ENCODE measurements around the gene PIGC.
"Not testable (repeated sequence)": the region's sequence is repeated elsewhere in the genome, so short reads cannot be mapped to it uniquely, and the experiment has no call there.

PIGC gene

DNA sequence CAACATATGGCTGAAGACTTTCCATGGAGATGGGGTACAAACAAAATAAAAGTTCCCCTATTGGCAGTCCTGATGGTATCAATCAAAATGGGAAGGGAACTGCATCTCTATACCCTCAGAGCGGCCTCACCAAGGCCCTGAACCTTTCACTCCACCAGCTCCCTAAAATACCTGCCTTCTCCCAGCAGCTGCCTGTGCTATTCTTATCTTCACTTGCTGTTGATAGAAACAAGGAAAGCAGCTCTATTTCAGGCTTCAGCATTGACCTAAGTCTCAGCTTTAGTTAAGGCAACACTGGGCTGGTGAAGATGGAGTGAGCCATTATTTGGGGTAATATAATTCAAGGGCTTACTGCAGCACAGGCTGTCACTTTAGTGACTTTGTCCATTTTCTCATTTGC, 21.7 kb upstream of the PIGC start:
- no peak for DNase-seq

GRCh38 chr1:172460887-172461315, 17.0 kb upstream of the PIGC start:
- DNase-seq: no peak

DNA sequence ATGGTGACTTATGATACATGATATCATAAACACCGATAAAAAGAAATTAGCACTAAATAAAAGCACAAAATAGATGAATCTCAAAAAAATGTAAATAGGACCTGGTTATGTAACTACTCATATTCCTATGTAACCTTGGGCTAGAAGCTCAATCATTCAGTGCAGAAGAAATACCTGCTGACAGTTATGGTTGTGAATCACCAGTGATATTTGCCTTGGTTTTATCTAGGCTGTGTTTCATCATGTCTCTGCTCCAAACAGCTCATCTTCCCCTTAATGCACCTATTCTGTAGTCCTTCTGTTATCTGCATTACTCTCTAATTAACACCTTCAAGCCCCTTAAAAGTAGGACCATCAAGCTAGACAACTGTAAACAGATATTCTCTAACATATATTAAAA, 16.3 kb upstream of the PIGC start:
- no peak for DNase-seq

DNA sequence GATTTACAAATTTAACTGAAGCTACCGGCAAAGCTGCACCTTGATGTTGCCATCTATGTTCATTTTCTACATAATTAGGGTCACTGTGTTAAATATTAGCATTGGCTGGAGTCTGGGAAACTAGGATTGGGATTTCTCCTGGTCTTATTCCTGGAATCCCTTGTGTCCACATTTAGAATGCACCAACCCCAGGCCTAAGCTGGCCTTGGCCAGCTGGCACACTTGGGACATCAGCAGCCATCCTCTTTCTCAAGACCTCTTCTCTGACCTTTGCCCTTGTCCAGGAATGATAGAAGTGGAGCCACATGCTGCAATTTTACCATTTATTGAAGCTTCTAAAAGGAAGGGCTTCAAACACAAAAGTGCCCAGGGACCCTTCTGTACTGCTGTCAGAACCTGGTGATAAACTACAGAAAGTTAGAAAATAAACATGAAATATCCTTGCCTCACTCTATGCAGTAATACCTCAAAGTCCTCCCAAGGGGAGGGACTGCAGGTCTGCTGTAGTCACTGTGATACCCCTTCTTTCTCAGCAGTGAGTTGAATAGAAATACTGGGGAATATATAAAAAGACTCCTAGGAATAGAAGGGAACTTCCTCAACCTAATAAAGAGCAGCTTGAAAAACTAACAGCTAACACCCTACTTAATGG, 13.7 kb upstream of the PIGC start:
- no peak for DNase-seq

DNA sequence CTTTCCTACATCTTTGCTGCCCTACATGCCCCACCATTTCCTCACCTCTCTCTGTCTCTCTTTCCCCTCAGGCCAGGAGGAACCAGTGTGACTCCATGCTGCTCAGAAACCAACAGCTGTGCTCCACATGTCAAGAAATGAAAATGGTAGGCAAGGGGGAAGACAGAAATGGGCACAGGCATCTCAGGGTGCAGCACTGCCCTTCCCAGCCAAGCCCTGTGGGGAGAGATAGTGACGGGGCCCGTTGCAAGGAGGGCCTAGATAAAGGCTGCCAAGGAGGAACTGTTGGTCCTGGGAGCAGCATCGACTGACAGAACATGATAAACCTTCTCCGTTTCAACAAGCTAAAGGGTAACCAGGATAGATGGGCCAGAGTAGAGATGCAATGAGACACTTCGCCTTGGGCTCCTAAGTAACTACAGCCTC, 12.5 kb upstream of the PIGC start:
- DNase-seq: no peak

DNA sequence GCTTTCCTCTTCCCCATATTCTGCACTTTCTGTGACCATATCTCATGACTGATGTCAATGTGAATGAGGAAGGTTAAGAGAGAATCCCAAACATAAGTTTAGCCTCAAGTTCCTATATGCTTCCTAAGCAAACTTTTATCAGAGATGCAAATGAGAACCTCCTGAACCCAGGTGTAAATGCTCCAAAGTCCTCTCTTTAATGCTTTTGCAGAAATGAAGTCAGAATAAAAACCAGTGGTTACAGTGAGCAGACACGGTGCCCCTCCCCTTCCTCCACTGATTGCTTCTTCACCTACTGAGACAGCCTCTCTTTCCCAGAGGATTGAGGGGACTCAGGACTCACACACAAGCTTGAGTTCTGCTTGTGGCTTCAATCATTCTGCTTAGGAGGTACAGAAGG, 11.6 kb upstream of the PIGC start:
- no peak for DNase-seq

GRCh38 chr1:172453607-172454006, 9.7 kb upstream of the PIGC start:
- DNase-seq: no peak

GRCh38 chr1:172453153-172453545, 9.3 kb upstream of the PIGC start:
- no peak for DNase-seq

DNA sequence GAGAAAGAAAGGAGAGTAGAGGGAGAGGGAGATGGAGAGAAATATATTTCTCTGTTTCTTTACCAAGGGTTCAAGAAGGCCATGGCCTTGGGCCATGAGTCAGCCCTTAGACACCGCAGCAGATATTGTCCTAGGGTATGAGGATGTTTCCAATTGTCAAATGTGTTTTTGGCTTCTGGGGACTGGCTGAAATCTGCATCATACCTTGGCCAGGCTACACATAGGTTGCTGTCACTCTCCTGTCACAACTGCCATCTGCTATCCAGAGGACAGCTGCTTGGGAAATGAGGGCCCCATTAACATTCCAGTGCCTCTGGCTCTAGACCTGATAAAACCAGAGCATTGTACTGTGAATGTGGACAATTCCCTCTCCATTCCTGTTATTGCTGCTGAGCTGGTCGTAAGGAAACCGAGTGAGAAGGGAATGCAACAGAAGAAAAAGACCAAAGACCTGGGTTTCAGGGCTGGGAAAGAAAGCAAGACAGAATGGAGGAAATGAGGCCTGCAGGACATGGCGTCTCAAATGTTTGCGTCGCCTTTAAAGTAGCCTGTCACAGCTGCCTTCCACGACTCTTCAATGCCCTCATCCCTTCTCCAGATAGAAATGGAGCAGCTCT, 8.8 kb upstream of the PIGC start:
- DNase-seq: no peak

- no peak for DNase-seq
Observed at GRCh38 chr1:172451002-172451443, 7.2 kb upstream of the PIGC start.

- DNase-seq: no peak
Observed at GRCh38 chr1:172450524-172450885, 6.6 kb upstream of the PIGC start.

DNA sequence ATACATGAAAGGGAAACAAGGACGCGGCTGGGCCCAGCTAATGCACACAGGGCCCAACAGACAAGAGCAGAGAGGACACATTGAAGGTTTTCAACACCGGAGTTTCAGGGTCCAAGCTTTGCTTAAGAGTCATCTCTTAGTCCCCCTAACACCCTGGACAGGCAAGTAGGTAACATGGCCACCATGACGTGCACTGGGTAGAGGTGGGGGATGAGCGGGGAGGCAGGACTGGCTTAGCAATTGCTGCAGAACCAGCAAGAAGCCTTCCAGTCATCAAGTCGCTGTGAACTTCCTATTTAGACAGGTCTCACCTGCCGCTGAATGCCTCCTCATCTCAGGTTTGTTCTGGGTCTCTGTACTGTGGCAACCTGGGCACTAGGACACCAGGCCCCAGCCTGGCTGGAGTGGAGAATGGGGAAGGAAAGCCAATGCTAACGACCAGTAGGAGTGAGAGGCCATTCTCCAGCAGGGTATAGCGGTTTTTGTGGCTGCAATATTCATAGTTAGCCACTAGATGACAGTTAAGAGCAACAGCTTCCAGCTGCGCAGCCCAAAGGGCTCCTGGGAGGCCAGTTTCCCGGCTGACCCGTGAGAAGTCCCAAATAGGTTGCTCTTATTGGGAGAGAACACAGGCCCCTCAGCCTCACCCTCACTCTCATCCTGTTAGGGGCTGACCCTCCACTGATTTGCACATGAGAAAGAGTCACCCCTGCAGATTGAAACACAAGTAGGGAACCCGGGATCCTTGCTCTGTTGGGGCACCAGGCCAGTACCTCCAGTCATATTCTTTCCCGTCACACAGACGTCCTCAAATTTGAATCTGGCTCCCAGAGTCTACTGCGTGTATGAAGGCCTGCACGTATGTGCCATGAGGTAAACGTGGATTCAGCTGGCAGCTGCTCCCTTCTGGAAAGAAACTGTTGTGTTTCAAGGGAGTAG, 6.0 kb upstream of the PIGC start:
- DNase-seq: no peak

GRCh38 chr1:172448995-172449584, 5.2 kb upstream of the PIGC start:
- DNase-seq: no peak

- no peak for DNase-seq
Observed at GRCh38 chr1:172447641-172448040, 3.8 kb upstream of the PIGC start.

DNA sequence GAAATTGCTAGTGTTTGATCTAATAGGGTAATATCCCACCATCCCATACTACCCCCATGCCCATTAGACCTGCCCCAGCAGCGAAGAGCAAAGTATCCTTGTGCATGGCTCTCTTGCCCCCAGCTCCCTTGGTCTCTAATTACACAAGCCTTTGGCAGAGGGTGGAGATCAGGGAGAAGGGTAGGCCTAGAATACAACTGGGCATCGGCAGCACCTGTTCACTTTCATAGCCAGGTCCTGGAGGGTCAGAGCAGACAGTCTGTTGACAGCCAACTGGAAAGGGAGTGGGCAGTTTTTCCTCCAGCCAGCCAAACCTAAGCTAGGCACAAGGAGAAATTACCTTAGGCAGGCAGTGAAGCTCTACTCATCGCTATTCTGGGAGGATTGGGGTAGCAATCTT, 2.7 kb upstream of the PIGC start:
- DNase-seq: no peak

DNA sequence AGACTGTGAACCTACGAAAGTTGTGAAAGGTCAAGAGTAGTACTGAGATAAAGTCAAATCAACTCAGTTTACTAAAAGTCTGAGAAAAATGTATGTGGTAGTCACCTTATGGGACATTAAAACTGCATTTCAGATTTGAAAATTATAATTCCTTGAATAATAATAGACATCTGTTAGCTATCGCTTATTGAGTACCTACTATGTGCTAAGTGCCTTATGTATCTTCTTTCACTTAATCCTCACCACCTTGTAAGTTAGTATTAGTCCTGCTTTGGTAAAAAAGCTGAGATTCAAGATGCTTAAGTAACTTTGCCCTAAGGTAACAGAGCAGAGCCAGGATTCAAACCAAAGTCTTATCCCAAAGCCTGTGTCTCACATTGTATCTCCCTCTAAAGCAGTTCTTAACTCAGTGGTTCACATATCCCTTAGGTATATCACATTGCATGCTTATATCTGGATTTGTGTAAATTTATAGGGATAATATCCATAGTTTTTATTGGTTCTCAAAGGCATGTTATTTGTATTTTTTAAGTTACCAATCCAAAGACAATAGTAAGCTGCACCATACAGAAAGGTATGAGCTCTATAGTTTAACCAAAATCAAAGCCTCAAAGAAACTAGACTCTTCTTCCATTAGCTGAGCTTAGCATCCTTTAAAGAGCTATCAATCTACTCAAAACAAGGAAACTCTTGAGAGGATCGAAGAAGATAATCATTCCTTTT, 865 bp downstream of the PIGC start:
- no peak for DNase-seq

DNA sequence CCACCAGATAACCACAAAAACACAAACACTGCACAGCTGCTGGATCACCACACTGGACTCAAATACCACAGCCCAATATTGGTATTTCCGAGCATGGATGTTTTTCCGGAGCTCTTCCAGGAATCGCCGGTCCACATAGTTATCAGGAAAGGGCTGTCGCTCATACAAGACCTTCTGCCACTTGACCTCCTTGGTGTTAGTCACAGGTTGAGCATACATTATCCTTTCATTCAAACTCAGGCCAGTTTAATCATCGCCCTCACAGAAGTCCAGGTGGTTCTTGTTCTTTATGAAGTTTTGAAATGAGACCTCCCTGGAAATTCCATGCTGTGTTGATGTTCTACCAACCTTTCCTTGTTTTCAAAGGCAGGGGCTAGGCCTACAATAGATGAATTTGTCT, 1.5 kb downstream of the PIGC start:
- no peak for DNase-seq

DNA sequence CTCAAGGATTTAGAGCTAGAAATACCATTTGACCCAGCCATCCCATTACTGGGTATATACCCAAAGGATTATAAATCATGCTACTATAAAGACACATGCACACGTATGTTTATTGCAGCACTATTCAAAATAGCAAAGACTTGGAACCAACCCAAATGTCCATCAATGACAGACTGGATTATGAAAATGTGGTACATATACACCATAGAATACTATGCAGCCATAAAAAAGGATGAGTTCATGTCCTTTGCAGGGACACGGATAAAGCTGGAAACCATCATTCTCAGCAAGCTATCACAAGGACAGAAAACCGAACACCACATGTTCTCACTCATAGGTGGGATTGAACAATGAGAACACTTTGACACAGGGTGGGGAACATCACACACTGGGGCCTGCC, 6.7 kb downstream of the PIGC start:
- DNase-seq: not testable (repeated sequence)

- no peak for DNase-seq
Observed at GRCh38 chr1:172431721-172432192, 12.1 kb downstream of the PIGC start.

DNA sequence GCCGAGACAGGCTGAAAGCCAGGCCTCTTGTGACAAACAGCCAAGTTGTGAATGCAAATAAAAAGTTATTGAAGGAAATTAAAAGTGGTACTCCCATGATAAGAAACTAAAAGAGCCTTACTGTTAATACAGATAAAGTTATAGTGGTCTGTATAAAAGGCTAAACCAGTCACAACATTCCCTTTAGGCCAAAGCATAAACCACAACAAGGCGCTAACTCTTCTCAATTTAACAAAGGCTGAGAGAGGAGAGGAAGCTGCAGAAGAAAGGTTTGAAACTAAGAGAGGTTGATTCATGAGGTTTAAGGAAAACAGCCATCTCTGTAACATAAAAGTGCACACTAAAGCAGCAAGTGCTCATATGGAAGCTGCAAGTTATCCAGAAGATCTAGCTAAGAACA, 12.7 kb downstream of the PIGC start:
- DNase-seq: no peak

- no peak for DNase-seq
Observed at GRCh38 chr1:172430128-172430454, 13.8 kb downstream of the PIGC start.

DNA sequence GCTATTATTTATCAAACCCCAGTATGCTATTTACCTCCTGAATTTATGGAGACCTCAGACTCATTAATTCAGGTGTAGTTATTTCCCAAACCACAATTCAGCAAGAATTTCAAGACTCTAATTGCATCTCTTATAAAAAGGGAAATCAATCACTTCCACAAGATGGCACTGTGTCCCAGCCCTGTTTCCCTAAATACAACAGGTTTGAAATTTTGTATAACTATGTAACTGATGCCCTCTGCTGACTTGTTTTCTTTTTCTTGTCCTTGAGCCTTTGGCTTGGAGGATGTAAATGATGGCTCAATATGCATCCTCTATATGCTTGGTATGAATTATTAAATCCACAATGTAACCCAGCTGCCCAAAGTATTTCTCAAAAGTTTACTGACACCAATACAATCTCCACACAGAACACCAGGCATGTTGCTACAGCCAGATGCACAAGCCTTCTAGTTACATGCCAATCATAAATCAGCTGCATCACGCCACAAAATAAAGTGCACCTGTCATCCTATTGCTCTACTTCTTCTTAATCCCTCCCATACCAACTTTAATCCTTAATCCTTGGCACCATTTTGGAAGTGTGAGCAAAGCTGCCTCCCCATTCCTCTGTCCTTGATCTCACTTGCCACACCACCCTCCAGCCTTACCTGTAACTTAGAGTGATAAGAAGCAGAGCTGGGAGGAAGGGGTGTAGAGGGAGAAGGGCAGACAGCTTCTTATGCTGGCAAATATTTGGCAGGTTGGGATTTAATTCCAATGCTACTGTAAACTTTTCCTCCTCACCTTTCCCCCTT, 14.3 kb downstream of the PIGC start:
- peak; percentile 13 for DNase-seq

Data from DMS79 (cell line).